Measurements from ENCODE around the gene PAPSS1.

Gene PAPSS1

GRCh38 chr4:107619066-107619465 is 101.0 kb downstream of the PAPSS1 start:
- DNase-seq = no peak

- DNase-seq = no peak
Observed at GRCh38 chr4:107618656-107619055, 101.4 kb downstream of the PAPSS1 start.

GRCh38 chr4:107616838-107617389 is 103.1 kb downstream of the PAPSS1 start:
- no peak for DNase-seq

- DNase-seq = no peak
Observed at GRCh38 chr4:107615809-107616208, 104.2 kb downstream of the PAPSS1 start.

GRCh38 chr4:107603430-107603829 is 116.6 kb downstream of the PAPSS1 start:
- DNase-seq = no peak

GRCh38 chr4:107600983-107601382 is 119.1 kb downstream of the PAPSS1 start:
- no peak for DNase-seq

- DNase-seq = no peak
Observed at GRCh38 chr4:107600436-107600835, 119.6 kb downstream of the PAPSS1 start.

- no peak for DNase-seq
Observed at GRCh38 chr4:107599841-107600240, 120.2 kb downstream of the PAPSS1 start.

GRCh38 chr4:107593230-107593629 is 126.8 kb downstream of the PAPSS1 start:
- DNase-seq = no peak

GRCh38 chr4:107592519-107592918 is 127.5 kb downstream of the PAPSS1 start:
- DNase-seq = no peak

- no peak for DNase-seq
Observed at GRCh38 chr4:107589269-107589668, 130.8 kb downstream of the PAPSS1 start.

GRCh38 chr4:107586371-107586770 is 133.7 kb downstream of the PAPSS1 start:
- no peak for DNase-seq

- no peak for DNase-seq
Observed at GRCh38 chr4:107579099-107579498, 140.9 kb downstream of the PAPSS1 start.

- DNase-seq = no peak
Observed at GRCh38 chr4:107578321-107578720, 141.7 kb downstream of the PAPSS1 start.

- no peak for DNase-seq
Observed at GRCh38 chr4:107577743-107578142, 142.3 kb downstream of the PAPSS1 start.

- no peak for DNase-seq
Observed at GRCh38 chr4:107575243-107575642, 144.8 kb downstream of the PAPSS1 start.

GRCh38 chr4:107572281-107572680 is 147.8 kb downstream of the PAPSS1 start:
- DNase-seq = no peak

- no peak for DNase-seq
Observed at GRCh38 chr4:107570952-107571351, 149.1 kb downstream of the PAPSS1 start.

GRCh38 chr4:107564326-107564725 is 155.7 kb downstream of the PAPSS1 start:
- no peak for DNase-seq

Data from CD4-positive, alpha-beta T cell treated with Interleukin-17A for 1 hour (primary cell).